HepG2 (cell line): ENCODE results near the gene MYH10. TPM values are rescaled to one million over a fixed set of nuclear protein-coding genes. Genes with fewer than 3 reads are reported as not detected.

ENCODE experiments used
- ATAC-seq: fragments of 200-7000 bp; cut with Tn5 transposase; 3 replicates; pipeline ENCODE4 v1.9.1; 2020; ENCODE audit warnings: mild to moderate bottlenecking, moderate library complexity
- BruUV-seq: library from RNA; stranded (reverse); fragments of 400-500 nt; replicated peaks from 2 replicates; lab custom pipeline; 2021; lab: Mats Ljungman, UMichigan
- CTCF ChIA-PET: fragments of 300-600 bp; formaldehyde crosslinking; extraction: SDS; loops from one replicate; lab custom pipeline; 2021; ENCODE audit warnings: low total read pairs, inconsistent platforms, low intra/inter-chr PET ratio; lab: Yijun Ruan, JAX
- POLR2A ChIA-PET: fragments of 350-600 bp; sonication (Branson Sonifier 250); formaldehyde crosslinking; loops from one replicate; lab custom pipeline; 2020; ENCODE audit warnings: antibody characterized with exemption, inconsistent platforms; lab: Yijun Ruan, JAX
- DNase-seq: peaks from one replicate; pipeline ENCODE4 v3.0.0-alpha.2; 2015; ENCODE audit warnings: low spot score
- FAIRE-seq: peaks from 3 replicates; lab custom pipeline; 2011; peaks lifted over from hg19 to GRCh38; lab: Jason Lieb, UNC
- H2AFZ ChIP-seq: one replicate; pipeline ENCODE4 v1.6.1; 2011; ENCODE audit warnings: low read length, inconsistent platforms
- H3K27ac ChIP-seq: fragments of 300-600 bp; 3 replicates; pipeline ENCODE4 v1.8.0; 2011; ENCODE audit warnings: mixed run types, mild to moderate bottlenecking, mixed read lengths, low read length, inconsistent platforms; ENCODE audit not compliant: insufficient read depth; ENCODE audit errors: extremely low read length
- H3K27me3 ChIP-seq, 2 experiments: fragments of 200-600 bp in 1 of 2; 2 replicates in 1 of 2; 3 replicates in 1 of 2; pipeline versions ENCODE4 v1.6.0 to v1.8.0; 2011; ENCODE audit warnings: low read length in 2 of 2, mild to moderate bottlenecking in 2 of 2, moderate library complexity in 2 of 2, inconsistent platforms in 1 of 2; ENCODE audit not compliant: insufficient read depth in 2 of 2, control insufficient read depth in 1 of 2
- H3K36me3 ChIP-seq, 2 experiments: fragments of 200-600 bp in 1 of 2; replicated peaks in 1 of 2; 2 replicates in 1 of 2; 3 replicates in 1 of 2; pipeline versions ENCODE4 v1.5.1 to v1.8.0; 2011; ENCODE audit warnings: low read length in 2 of 2, inconsistent platforms in 1 of 2; ENCODE audit not compliant: insufficient read depth in 2 of 2, control insufficient read depth in 1 of 2
- H3K4me1 ChIP-seq: 2 replicates; pipeline ENCODE4 v1.5.1; 2012; ENCODE audit warnings: low read length, inconsistent platforms; ENCODE audit not compliant: insufficient read depth
- H3K4me2 ChIP-seq: 2 replicates; pipeline ENCODE4 v1.6.0; 2011; ENCODE audit warnings: low read depth, low read length, inconsistent platforms
- H3K4me3 ChIP-seq, 3 experiments: fragments of 200-600 bp in 1 of 3; sonication (generic), shearing (Covaris generic) in 1 of 3; replicated peaks in 1 of 3; 2 replicates each; pipeline ENCODE4 v1.5.1; 2011 to 2016; ENCODE audit warnings: low read length in 3 of 3, inconsistent platforms in 2 of 3, low read depth in 2 of 3, mild to moderate bottlenecking in 2 of 3, control low read depth in 1 of 3, mixed read lengths in 1 of 3; ENCODE audit not compliant: insufficient read depth in 1 of 3
- H3K79me2 ChIP-seq: one replicate; pipeline ENCODE4 v1.6.1; 2011; ENCODE audit warnings: low read length, inconsistent platforms; ENCODE audit not compliant: insufficient read depth
- H3K9ac ChIP-seq: 2 replicates; pipeline ENCODE4 v1.6.0; 2011; ENCODE audit warnings: mild to moderate bottlenecking, low read depth, low read length, inconsistent platforms; ENCODE audit not compliant: insufficient read depth
- H3K9me3 ChIP-seq: 2 replicates; pipeline ENCODE4 v1.5.1; 2012; ENCODE audit warnings: mild to moderate bottlenecking, low read length
- H4K20me1 ChIP-seq: 2 replicates; pipeline ENCODE4 v1.6.0; 2011; ENCODE audit warnings: inconsistent platforms, mild to moderate bottlenecking, low read length, moderate library complexity; ENCODE audit not compliant: insufficient read depth
- AGO2 ChIP-seq: fragments of 200-400 bp; formaldehyde crosslinking; optimal IDR thresholded peaks from 2 replicates; pipeline ENCODE3; 2017; ENCODE audit warnings: mild to moderate bottlenecking, low read depth, low read length, moderate library complexity
- ARNT ChIP-seq: fragments of 450-650 bp; IDR thresholded peaks from 2 replicates; pipeline ENCODE4 v1.6.1; 2017
- CENPX ChIP-seq: sonication (generic); formaldehyde crosslinking; IDR thresholded peaks from 2 replicates; pipeline ENCODE4 v1.9.0; 2021; ENCODE audit warnings: mild to moderate bottlenecking, missing genetic modification reagents, moderate library complexity
- FOXC1 ChIP-seq: sonication (generic); formaldehyde crosslinking; IDR thresholded peaks from 2 replicates; pipeline ENCODE4 v1.8.0; 2022; ENCODE audit warnings: mild to moderate bottlenecking, missing genetic modification reagents, borderline replicate concordance
- IKZF4 ChIP-seq: sonication (generic); formaldehyde crosslinking; IDR thresholded peaks from 2 replicates; pipeline ENCODE4 v1.5.1; 2020; ENCODE audit warnings: borderline replicate concordance, mild to moderate bottlenecking, low read depth, missing genetic modification reagents; ENCODE audit errors: not compliant biosample characterization
- POLR2A ChIP-seq, 2 experiments: IDR thresholded peaks; 2 replicates each; pipeline ENCODE4 v1.6.1; 2011; ENCODE audit warnings: low read depth in 2 of 2, low read length in 2 of 2, mild to moderate bottlenecking in 1 of 2, moderate library complexity in 1 of 2; ENCODE audit not compliant: insufficient read depth in 1 of 2
- RBFOX2 ChIP-seq: fragments of 200-400 bp; formaldehyde crosslinking; IDR thresholded peaks from 2 replicates; pipeline ENCODE4 v1.6.1; 2017; ENCODE audit warnings: low read depth, mild to moderate bottlenecking, low read length
- ZBTB43 ChIP-seq: sonication (generic); formaldehyde crosslinking; conservative IDR thresholded peaks from 2 replicates; pipeline ENCODE4 v1.4.0; 2020; ENCODE audit warnings: missing genetic modification reagents
- ZNF251 ChIP-seq: sonication (generic); formaldehyde crosslinking; IDR thresholded peaks from 2 replicates; pipeline ENCODE4 v1.9.0; 2021; ENCODE audit warnings: mild to moderate bottlenecking, missing genetic modification reagents
- ZNF44 ChIP-seq: sonication (generic); formaldehyde crosslinking; IDR thresholded peaks from 2 replicates; pipeline ENCODE4 v1.5.1; 2020; ENCODE audit warnings: mild to moderate bottlenecking, missing genetic modification reagents
- ZNF672 ChIP-seq: sonication (generic); formaldehyde crosslinking; IDR thresholded peaks from 2 replicates; pipeline ENCODE4 v1.8.1; 2022; ENCODE audit warnings: missing genetic modification reagents
- ZNF780A ChIP-seq: sonication (generic); formaldehyde crosslinking; IDR thresholded peaks from 2 replicates; pipeline ENCODE4 v1.8.0; 2022; ENCODE audit warnings: mild to moderate bottlenecking, missing genetic modification reagents, moderate library complexity
- ZXDC ChIP-seq: sonication (generic); formaldehyde crosslinking; IDR thresholded peaks from 2 replicates; pipeline ENCODE4 v1.5.0; 2020; ENCODE audit warnings: mild to moderate bottlenecking, missing genetic modification reagents
- WGBS: methylation state at CpG from one replicate; pipeline ENCODE4 v1.1.6; 2017; ENCODE audit warnings: low lambda C conversion rate; 5-methylcytosine and 5-hydroxymethylcytosine counted together
- in situ Hi-C: cut with HindIII; loops from 2 replicates; pipeline ENCODE4 v1.10.0; 2017; ENCODE audit warnings: low pct_unique_long_range_greater_than_20kb; ENCODE audit not compliant: extremely low pct_ligation_motif_present
- intact Hi-C: fragments of 100-400 bp; cut with micrococcal nuclease; formaldehyde crosslinking; loops from one replicate; pipeline ENCODE4 v1.10.0; 2022; ENCODE audit not compliant: unreplicated experiment
- polyA plus RNA-seq, 8 experiments: library from polyadenylated mRNA; depleted of rRNA in 3 of 8; stranded (reverse) in 7 of 8; unstranded in 1 of 8; fragments of >200 nt; fragmentation: Illumina TruSeq in 4 of 8; extraction: Trizol in 4 of 8; gene quantifications; 2 replicates each; pipeline versions ENCODE4 v1.2.1 to v1.2.3, GENCODE V29; 2011 to 2016; ENCODE audit warnings: low read depth in 4 of 8, missing spikeins in 1 of 8, mixed read lengths in 1 of 8; ENCODE audit not compliant: insufficient read depth in 1 of 8
- total RNA-seq, 5 experiments: library from RNA; depleted of rRNA; stranded (reverse); fragments of >200 nt; fragmentation: Illumina TruSeq; extraction: Trizol; gene quantifications; 2 replicates each; pipeline ENCODE4 v1.2.3, GENCODE V29; 2016; ENCODE audit warnings: low read depth in 1 of 5

MYH10 gene
- total and polyA plus RNA-seq, 2 of the 13 experiments (the other 11 are each of a cell fraction or from before 2014, with no cell fraction given), result 43.4 to 68.6 TPM

- Histone ChIP-seq H2AFZ (no peak overlapping the region), H3K4me1 (peaks cover 22% of the 10 kb centered on the region), H3K9me3 (peaks cover 5% of the 10 kb centered on the region; the same call in 1 of the 2 replicates), H3K4me2 (no peak overlapping the region), H3K36me3 (peaks cover 38 to 96% of the 10 kb centered on the region in 2 experiments), H4K20me1 (peaks cover 3% of the 10 kb centered on the region; the same call in 1 of the 2 replicates), H3K27ac (no peak overlapping the region), H3K4me3 (no peak overlapping the region), H3K9ac (no peak overlapping the region), H3K27me3 (no peaks in the 10 kb centered on the region), H3K79me2 (no peaks in the 10 kb centered on the region)
- TF ChIP-seq FOXC1 (CRISPR knock-in tag), result no peak
- TF ChIP-seq AGO2, result peak; percentile 64
- TF ChIP-seq POLR2A (IDR thresholded peaks at IDR 0.05; ENCODE audit: insufficient read depth in 1 of 2, low read depth in 2 of 2, low read length in 2 of 2), result peak in 1 of 2 experiments; percentile 31; a peak in 1 of 4 replicates
- ChIA-PET POLR2A (no interaction called here), CTCF (no interaction called here)
- no peak for DNase-seq
- no peak for FAIRE-seq
- intact Hi-C loops, result no loop called here
- no peak for ATAC-seq
- in situ Hi-C loops, result no loop called here
- WGBS, result 94% methylated on average over 30 of the region's 33 CpGs
- no TSS peak for BruUV-seq
These were observed 150.2 kb downstream of the MYH10 start for GRCh38 chr17:8480011-8480976.

GRCh38 chr17:8479431-8479947, 151.0 kb downstream of the MYH10 start:
- BruUV-seq, result no TSS peak
- H4K20me1 ChIP-seq, result peaks cover 3% of the 10 kb centered on the region; the same call in 1 of the 2 replicates
- H3K4me3 ChIP-seq, result no peak overlapping the region
- FAIRE-seq (no peak), DNase-seq (no peak), ATAC-seq (no peak)
- no peak overlapping the region for H2AFZ ChIP-seq
- CTCF ChIA-PET, result no interaction called here
- H3K36me3 ChIP-seq, result peaks cover 40 to 96% of the 10 kb centered on the region in 2 experiments
- H3K79me2 ChIP-seq, result no peaks in the 10 kb centered on the region
- no peak overlapping the region for H3K27ac ChIP-seq
- POLR2A ChIA-PET, result no interaction called here
- 88% methylated on average over 9 of the region's 11 CpGs for WGBS
- H3K4me2 ChIP-seq, result no peak overlapping the region
- H3K4me1 ChIP-seq, result peaks cover 22% of the 10 kb centered on the region
- in situ Hi-C loops (no loop called here), intact Hi-C loops (no loop called here)
- H3K9me3 ChIP-seq, result peaks cover under 1% of the 10 kb centered on the region; the same call in 1 of the 2 replicates
- H3K9ac ChIP-seq, result no peak overlapping the region
- H3K27me3 ChIP-seq, result no peaks in the 10 kb centered on the region
- TF ChIP-seq ZXDC (CRISPR knock-in tag), result no peak
- TF ChIP-seq RBFOX2, result no peak
- no peak for TF ChIP-seq ZNF672 (CRISPR knock-in tag)
- TF ChIP-seq ZNF44 (CRISPR knock-in tag), result no peak
- no peak for TF ChIP-seq ZBTB43
- TF ChIP-seq ZNF780A (CRISPR knock-in tag), result no peak
- no peak for TF ChIP-seq ARNT
- no peak for TF ChIP-seq AGO2
- no peak for TF ChIP-seq ZNF251 (CRISPR knock-in tag)
- no peak for TF ChIP-seq CENPX (CRISPR knock-in tag)
- no peak for TF ChIP-seq IKZF4 (CRISPR knock-in tag)
